ENCODE data around the gene PLXNA4. TPM values are rescaled to one million over a fixed set of nuclear protein-coding genes. Genes with fewer than 3 reads are reported as not detected.
"Not testable (repeated sequence)": the region's sequence is repeated elsewhere in the genome, so short reads cannot be mapped to it uniquely, and the experiment has no call there.

PLXNA4 gene
- polyA plus RNA-seq, 3 donors = 12.1 to 14.9 (median 14.6) TPM

DNA sequence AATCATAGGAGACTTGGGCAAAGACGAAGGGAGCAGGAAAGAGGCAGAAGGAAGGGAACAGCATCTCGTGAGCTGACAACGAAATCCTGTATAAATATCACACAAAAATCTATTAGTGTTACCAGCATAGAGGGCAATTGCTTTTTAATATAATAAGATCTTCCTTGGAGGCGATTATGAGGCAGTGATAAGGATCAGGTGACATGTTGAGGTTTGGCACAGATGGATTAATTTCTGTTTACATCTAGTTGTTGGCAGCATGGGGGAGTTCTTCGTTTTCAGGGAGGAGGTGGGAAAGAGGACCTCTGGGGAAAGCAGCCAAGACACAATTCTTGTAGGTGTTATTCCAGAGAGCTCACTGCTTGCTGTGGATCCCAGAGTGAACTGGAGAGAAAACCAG lies 163.8 kb downstream of the PLXNA4 start:
- DNase-seq (ENCODE audit: extremely low read depth in 1 of 11, low read depth in 9 of 11, low spot score in 4 of 11) = no peak

DNA sequence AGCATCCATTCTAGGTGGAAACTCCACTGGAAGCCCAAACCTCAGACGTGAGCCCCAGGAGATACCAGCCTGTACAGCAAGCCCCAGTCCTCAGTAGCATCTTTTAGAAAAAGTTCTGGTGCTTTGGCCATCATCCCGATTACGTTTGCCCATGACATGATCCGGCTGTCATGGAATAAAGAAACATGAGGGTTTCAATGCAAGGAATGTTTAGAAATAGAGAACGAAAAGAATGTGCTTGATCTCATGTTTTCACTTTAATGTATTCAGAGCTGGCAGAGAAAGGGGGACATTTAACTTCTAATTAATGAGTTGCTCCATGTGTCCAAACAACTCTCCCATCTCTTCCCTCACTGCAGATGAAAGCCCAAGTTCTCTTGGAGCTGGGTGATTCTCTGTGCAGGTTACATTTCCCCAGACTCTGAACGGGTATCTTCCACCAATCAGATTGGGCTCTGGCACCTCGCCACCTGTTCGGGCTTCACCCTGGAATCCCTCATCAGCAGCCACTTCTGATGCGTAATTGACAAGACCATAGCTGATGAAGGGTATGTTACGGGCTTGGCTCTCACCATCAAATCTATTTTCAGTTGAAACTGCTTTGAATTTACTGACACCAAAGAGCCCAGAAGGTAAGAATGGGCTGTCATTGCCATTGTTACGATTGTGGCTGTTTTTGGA lies 165.3 kb downstream of the PLXNA4 start:
- no peak for DNase-seq (ENCODE audit: extremely low read depth in 1 of 11, low read depth in 9 of 11, low spot score in 4 of 11)

DNA sequence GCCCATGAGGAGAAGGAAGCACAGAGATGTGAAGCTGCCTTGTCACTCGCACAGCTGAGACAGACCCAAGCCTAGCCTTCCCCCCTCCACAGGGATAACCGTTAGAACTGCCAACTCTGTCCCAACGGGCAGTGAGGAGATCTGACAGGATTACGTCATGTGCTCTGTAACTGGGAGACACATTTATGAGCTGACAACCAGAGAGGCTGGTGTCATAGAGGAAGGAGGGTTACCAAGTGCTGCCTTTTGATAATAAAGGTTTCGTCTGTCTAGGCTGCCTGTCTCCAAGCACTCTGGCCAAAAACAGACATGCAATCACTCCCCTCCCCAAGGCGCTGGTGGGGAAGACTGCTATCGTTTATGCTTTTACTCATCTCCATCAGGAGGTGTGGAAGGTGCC lies 165.9 kb downstream of the PLXNA4 start:
- DNase-seq (ENCODE audit: extremely low read depth in 1 of 11, low read depth in 9 of 11, low spot score in 4 of 11) = no peak

DNA sequence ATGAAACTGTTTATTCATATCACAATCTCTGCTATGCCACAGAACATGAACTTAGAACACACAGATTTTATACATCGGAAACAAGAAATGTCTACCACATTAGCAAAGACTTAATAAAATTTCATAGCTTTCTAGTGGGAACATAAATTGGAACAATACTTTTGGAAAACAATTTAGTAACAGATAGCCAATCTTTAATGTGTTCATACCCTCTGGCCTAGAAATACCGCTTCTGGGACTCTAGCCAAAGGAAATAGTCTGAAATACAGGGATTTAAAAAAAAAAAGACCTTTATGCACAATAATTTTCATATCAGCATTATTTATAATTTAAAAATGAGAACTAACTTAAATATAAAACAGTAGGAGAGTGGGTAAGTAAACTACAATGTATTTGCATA lies 168.5 kb downstream of the PLXNA4 start:
- DNase-seq (ENCODE audit: extremely low read depth in 1 of 11, low read depth in 9 of 11, low spot score in 4 of 11) = no peak

DNA sequence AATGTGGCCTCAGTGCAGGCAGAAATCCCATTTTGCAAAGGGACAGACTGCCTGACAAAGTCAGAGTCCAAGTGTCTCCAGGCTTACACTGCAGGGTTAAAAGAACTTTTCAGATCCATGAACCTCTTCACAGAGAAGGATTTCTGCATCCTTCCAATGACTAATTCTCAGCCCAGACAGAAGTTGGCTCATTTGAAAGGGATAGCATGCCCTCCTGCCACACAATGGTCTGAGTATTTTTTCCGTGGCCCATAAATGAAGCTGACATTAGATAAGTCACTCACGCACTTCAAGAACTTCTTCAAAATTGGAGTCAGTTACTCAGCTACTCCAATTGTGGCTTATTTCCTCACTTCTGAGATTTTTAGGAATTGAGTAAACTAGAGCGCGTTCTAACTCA lies 170.2 kb downstream of the PLXNA4 start:
- DNase-seq (ENCODE audit: extremely low read depth in 1 of 11, low read depth in 9 of 11, low spot score in 4 of 11) = no peak

DNA sequence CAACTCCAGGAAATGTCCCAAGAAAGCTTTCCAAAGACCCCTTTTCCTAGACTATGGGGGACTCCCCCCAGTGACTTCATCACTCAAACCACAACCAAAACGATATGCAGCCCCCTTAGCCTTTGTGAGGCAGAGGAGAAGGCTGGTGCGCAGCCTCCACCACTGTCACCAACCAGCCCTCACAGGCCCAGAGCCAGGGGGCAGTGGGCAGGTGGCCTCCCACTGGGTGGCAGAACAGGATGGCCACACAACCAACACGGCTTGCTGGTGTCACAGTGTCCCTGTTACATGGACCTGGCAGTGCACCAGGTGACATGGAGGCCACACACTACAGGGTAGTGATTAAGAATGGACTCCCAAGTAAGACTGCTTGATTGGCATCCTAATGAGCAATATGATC lies 172.0 kb downstream of the PLXNA4 start:
- DNase-seq (ENCODE audit: extremely low read depth in 1 of 11, low read depth in 9 of 11, low spot score in 4 of 11) = no peak

DNA sequence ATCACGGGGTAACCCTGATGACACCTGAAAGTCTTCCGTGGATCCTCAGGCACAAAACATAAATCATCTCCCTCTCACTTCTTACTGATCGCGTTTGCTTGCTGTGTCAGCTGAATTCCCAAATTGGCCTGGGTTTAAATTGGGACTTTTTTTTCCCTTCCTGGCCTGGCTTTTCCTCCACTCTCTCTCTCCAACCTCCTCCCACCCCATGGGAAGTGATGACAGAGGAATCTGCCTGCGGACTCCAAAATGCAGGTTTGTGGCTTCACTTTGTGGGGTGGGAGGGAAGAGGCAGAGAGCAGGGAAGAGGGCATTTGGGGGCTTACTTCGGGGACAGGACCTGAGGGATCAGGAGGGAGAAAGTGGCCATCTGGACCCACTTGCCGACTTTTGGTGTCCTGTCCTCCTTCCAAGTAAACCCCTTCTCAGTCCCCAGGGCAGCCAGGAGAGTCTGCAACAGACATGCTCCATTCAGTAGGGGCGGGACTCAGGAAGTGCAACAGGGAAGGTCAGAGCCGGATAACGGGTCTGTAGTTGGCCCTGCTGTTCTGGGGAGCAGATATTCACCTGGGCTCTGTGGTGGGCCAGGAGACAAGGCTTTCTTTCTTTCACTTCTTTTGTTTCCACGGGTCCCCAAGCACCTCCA lies 172.7 kb downstream of the PLXNA4 start:
- DNase-seq (ENCODE audit: extremely low read depth in 1 of 11, low read depth in 9 of 11, low spot score in 4 of 11) = no peak

DNA sequence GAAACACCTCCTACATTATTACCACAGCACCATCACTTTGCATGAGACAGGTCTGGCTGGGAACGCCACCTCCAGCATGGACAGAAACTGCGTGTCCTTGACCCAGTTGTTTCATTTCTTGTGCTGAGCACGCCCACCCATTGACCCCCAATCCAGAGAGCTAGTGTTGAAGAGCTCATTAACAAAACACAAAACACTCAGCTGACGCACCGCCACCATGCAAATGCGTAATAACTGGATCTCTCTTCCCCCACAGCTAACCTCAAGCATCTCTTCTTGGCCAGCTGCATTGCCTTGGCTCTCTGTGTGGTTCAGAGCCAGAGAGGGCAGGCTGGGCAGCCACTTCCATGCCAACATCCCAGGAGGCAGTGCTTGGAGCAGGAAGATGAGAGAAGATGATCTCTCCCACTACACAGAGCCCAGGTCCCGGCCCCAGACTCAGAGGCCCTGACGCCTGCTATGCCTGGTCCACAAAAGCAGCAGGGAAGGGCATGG lies 173.5 kb downstream of the PLXNA4 start:
- DNase-seq (ENCODE audit: extremely low read depth in 1 of 11, low read depth in 9 of 11, low spot score in 4 of 11) = no peak

DNA sequence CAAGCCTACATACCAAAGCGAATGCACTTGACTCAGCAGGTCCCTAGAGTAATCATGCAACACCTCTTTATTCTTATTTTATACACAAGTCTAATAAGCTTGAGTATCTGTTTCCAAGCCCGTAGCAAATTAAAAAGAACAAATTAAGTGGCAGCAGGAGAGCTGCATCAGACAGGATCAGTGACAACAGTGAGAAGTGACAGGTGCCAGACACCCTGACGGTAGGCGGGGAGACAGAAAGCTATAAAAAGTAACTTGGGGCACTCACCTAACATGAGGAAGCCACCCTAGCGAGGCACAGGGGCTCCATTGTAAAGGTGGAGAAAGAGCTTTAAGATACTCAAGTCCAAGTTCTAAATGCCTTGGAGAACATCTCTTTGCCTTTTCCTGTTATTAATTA lies 174.2 kb downstream of the PLXNA4 start:
- DNase-seq (ENCODE audit: extremely low read depth in 1 of 11, low read depth in 9 of 11, low spot score in 4 of 11) = no peak

DNA sequence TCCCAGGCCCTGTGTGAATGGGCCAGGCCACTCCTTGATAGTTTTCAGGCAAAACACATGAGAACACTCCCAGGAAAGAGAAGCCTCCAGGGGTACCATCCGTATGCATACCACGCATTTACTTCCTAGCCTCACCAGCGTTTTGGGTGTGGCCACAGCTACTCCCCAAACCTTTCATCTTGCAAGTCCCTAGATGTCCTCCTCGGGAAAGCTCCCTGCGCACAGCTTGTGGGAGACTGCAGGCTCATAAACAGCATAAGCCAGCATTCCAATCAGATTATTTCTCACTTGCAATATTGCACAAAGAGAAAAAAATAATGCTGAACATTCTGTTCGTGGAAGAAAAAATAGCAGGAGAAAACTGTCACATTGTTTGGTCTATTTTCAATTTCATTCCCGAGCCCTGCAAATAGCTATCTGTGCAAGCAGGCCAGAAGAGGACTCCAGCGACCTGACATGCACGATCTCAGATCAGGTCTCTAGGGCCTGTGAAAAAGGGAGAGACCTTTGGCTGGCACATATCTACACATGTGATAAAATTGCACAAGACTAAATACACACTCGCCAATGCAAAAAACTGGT lies 175.6 kb downstream of the PLXNA4 start:
- no peak for DNase-seq (ENCODE audit: extremely low read depth in 1 of 11, low read depth in 9 of 11, low spot score in 4 of 11)

DNA sequence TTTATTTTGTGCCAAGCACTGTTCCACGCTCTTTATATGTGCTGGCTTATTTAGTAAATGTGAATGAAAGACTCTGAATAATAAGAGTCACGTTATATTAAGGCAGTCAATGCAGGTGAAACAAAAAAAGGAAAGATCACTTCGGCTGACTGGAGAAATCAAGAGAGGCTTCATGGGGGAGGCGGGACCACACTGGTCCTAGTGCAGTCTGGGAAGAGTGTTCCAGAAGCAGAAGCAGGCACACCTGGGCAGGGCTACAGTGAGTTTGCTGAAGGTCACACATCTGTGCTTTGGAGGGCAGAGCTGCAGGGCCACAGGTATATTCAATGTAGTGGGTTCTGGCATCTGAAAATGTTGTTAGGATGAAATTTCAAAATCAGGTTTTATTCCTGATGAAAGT lies 176.9 kb downstream of the PLXNA4 start:
- no peak for DNase-seq (ENCODE audit: extremely low read depth in 1 of 11, low read depth in 9 of 11, low spot score in 4 of 11)

DNA sequence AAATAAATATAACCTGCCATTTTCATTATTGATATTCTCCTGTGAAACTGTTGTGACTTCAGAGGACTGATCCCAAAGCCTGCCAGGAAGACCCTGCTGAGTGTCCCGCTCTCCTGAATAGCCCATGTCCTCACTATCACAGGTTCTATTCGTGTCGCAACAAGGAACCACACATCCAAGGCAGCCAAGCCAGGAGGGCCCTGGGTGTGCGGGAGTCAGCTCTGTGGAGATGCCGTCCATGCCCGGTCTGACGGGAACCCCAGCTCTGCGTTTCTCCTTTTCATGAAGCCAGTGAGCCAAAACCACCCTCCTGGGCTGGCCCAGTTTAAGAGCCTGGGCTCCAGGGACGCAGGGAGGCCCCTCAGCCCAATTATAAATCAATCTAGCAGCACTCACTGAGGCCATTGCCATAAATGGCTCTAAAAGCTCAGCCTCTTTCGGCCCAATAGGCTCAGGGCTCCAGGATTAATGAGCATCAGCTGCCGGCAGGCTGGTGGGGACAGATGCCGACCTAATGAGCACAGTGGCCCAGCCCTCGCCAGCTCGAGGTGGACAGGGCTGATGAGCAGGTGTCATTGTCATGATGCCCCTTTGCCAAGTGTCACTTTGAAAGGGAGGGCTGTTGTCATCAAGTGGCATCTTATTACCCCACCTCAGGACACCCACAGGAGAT lies 177.9 kb downstream of the PLXNA4 start:
- no peak for DNase-seq (ENCODE audit: extremely low read depth in 1 of 11, low read depth in 9 of 11, low spot score in 4 of 11)

DNA sequence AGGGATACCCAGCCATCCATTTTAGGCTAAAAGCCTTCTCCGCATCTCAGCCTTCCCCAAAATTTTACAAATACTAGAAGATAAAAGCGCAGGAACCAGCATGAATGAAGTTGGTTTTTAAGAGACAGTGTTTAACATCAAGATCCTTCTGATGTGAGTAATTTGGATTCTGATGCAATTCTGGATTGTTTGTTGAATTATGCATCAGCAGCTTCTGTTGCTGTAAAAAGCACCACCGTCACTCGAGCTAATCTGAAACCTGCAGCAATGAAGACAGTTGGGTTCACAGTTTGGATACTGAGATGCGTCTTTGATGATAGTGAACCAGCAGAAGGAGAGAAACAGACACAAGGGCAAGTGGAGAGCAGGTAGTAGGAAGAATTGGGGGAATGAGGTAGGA lies 179.2 kb downstream of the PLXNA4 start:
- DNase-seq (ENCODE audit: extremely low read depth in 1 of 11, low read depth in 9 of 11, low spot score in 4 of 11) = no peak

DNA sequence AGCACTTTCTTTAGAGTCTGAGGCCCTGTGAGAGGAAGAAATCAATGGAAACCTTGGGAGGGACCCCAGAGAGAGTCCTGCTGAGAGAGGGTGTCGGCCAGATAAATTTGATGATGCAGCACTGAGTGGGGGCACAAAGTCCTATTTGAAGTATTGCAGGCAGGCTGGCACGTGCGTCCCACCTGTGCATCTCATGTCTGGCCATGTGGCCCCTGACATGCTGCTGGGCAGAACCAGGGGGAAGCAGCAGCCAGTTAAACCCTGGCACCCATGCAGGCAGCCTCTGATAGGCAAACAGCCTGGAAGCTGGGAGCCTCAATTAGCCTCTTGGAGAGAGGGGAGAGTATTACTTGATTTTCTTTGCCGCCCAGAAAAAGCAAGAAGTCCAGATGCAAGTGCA lies 180.9 kb downstream of the PLXNA4 start:
- DNase-seq (ENCODE audit: extremely low read depth in 1 of 11, low read depth in 9 of 11, low spot score in 4 of 11) = no peak

DNA sequence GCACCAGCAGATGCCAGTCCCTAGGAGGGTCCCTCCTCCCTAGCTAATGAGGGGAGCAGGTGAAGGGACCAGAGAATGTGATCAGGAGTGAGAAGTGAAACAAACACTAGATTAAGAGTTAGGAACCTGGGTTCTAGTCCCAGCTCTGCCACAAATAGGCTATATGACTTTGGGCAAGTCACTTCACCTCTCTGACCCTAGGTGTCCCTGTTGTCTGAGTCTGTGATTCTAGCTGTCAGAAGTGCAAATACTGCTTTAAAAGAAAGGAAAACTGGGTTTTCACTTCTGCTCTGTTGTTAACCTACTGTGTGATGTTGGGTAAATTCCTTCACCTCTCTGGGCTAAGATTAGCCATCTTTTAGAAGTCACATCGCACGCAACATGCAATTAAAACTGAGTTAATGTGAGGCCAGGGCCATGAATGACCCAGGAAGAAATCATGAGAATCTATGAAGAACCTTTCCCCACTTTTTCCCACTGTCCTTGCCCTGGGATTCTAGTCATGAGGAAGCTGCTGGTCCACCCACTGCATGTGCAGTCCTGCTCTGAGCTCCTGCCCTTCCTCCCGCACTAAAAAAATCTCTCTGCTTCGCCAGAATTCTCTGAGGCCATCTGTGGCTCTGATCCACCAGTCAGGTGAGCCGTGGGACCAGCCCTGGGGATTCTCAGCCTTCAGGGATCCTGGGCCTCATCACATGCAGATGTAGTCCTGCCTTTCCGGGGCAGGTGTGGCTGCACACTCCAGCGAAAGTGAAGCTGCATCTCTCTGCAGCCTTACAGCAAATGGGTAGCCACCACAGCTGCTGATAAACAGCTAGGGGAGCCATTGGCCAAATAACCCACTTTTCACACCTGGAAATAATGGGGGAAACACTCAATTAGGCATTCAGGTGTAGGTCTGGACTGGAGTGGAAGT lies 181.7 kb downstream of the PLXNA4 start:
- no peak for DNase-seq (ENCODE audit: extremely low read depth in 1 of 11, low read depth in 9 of 11, low spot score in 4 of 11)

DNA sequence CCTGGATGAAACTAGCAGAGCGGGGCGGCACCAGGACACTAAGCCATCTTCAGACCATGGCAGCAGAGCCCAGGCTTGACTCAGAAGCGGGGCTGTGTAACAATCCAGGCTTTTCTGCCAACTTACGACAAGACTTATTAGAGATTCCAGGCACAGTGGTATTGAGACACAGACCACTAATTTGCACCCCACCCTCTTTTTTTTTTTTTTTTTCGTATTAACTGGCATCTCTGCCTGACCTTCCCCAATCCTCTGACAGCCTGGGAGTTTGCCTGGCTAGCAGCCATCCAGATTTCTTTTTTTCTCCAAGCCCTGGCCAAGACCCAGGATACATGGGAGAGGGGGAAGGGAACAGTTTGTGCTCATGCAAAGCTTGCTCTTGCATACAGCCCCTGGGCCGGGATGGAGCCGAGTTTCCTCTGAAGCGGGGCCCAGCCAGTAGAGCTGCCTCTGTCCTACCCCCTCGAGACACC lies 182.4 kb downstream of the PLXNA4 start:
- DNase-seq (ENCODE audit: extremely low read depth in 1 of 11, low read depth in 9 of 11, low spot score in 4 of 11) = no peak

DNA sequence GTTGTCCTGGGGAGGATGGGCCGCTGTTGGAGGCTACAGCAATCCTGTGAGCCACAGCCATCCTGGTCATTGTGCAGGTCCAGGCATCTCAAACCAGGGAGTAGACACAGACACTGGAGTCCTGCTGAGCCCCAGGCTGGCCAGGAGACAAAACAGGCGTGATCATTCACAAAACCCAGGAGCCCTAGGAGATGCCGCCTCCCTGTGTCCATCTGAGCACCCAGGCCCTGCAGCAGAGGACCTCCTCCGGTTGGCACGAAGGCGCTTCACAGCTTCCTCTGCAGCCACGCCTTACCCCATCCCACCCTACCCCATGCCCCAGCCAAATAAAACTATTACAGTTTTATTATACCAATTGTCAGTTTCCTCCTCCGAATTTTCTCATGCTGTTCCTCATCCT lies 183.6 kb downstream of the PLXNA4 start:
- DNase-seq (ENCODE audit: extremely low read depth in 1 of 11, low read depth in 9 of 11, low spot score in 4 of 11) = no peak

DNA sequence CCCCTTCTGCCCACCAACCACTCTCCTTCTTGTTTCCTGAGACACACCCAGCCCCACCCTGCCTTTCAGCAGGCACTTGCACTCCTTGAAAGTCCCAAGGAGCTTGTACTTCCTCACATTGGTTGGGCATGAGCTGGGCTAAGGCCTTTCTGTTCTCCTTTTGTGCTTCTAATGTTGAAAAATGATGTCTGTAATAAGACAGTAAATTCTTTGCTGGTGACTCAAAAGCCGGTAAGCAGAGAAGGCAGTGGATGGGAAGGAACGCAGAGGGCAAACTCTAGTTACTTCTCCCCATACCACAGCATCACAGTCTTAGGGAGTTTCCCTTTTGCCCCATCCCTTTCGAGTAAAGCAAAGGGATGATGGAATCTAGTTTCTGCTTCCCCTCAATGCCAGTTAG lies 185.6 kb downstream of the PLXNA4 start:
- no peak for DNase-seq (ENCODE audit: extremely low read depth in 1 of 11, low read depth in 9 of 11, low spot score in 4 of 11)

DNA sequence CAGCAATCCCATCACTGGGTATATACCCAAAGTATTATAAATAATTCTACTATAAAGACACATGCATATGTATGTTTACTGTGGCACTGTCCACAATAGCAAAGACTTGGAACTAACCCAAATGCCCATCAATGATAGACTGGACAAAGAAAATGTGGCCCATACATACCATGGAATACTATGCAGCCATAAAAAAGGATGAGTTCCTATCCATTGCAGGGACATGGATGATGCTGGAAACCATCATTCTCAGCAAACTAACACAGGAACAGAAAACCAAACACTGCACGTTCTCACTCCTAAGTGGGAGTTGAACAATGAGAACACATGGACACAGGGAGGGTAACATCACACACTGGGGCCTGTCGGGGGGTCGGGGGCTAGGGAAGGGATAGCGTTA lies 186.2 kb downstream of the PLXNA4 start:
- not testable (repeated sequence) for DNase-seq (ENCODE audit: extremely low read depth in 1 of 11, low read depth in 9 of 11, low spot score in 4 of 11)

Data from renal cortex interstitium (tissue), 11 donors.